ENCODE measurements around the gene SHISA9.
"Not testable (repeated sequence)": the region's sequence is repeated elsewhere in the genome, so short reads cannot be mapped to it uniquely, and the experiment has no call there.

SHISA9 gene

DNA sequence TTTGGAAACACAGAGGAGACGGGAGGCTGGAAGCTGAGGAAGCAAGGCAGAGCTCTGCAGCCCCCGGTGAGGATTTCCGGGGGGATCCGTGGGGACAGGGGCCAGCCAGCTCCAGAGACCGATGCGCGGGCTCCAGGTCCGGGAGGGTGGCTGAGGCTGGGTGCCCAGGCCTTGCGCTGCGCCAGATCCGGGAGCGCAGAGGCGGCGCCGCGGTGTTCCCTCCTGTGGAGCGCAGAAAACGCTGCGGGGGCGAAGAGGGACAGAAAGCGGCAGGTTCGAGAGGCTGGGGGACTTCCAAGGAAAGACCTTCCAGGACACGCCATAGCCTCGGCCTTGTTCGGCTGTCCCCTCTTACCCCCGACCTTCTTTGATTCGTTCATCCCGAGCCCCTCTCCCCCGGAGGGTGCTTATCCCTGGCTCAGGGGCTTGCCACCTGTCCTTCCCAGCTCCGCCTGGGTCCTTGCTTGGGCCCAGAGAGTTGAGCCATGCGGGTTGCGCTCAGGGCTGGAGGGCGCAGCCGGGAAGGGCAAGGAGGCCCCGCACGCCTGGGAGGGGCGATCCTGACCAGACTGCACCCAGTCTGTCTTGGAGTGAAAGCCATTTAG lies 697 bp upstream of the SHISA9 start:
- no peak for DNase-seq

DNA sequence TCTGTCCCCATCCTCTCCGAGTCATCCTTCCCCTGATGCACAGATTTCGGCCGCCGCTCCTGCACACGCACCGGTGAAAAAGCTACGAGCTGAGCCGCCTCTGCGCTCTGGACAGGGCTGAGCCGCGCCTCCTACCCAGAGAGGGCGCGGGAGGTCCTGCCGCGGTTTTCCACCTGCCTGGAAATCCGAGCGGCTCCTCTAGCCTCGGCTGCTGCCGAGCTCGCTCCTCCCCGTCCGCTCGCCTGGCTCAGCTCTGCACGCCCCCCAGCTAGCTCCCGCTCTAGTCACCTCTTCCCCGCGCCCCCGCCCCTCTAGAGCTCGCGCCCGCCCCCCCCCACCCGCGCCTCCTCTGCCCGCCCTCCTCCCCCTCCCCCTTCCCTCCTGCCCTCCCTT lies 198 bp upstream of the SHISA9 start:
- peak; percentile 78 for DNase-seq

DNA sequence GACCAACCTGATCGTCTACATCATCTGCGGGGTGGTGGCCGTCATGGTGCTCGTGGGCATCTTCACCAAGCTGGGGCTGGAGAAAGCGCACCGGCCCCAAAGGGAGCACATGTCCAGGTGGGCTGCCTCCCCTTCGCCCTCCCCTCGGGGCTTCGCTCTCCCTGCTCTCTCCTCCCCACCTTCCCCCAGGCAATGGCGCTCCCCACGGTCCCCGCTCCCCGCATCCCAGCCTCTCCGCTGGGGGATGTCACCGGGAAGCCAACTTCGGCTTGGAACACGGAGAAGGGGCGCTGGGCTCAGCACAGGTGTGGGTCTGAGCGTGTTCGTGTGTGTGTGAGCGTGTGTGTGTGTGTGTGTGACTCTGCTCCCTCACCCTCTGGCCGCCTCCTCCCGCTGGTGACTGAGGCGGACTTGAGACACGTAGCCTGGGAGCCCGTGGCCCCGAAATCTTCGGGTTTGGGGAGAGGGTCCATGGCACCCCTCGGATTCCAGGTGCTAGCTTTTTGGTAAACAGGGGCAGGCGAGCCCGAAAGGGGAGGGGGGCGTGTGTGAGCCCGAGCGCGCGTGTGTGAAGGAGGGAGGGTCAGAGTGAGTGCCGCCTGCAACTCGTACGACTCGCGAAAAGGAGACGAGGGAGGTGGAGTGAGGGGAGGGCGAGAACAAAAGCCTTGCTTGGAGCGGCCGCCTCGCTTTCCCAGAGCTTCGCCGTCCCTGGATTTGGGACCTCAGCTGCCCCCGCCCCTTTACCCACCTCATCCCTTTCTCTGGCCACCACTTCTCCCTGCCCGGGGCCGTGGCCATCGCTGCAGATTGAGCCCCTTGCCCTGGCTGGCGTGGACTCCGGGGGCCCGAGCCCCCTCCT lies 1.3 kb downstream of the SHISA9 start:
- DNase-seq: peak; percentile 80

DNA sequence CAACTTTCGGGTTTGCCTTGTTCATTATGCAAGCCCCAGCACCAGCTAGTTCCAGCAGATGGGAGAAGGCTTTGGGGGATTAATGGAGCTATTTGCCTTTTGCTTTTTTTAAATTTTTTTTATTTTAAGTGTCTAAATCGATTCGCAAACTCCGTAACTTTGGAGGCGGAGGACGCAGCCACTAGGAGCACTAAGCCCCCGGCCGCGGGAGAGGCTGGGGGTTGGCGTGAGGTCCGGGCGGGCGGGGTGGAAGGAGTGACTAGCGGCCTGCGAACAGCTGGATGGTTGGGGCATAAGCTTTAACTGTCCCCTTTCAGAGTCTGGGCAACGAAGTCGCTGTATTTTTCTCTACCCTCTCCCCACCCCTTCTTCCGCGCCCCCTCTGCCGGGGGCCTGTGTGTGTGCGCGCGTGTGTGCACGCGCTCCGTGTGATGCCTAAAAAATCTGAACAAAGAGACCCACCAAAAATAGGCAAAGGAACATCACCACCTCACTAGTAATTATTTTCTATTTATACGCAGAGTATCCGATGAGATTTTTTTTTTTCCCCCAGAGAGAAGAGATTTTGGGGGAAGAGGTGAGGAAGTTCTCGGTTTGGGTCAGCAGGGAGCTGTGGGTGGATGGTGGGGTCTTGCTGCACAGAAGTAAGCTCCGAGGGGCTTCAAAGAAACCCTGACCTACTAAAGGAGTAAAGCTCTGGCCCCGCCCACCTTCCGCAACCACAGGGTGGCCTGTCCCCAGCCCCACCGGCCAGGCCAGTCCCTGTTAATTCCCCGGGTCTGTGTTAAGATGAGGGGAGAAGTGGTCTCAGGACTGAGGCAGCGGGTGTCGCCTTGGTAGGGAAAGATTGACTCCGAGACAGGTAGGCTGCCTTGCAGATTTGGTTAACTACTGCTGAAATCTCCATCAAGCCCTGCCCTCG lies 2.3 kb downstream of the SHISA9 start:
- peak; percentile 62 for DNase-seq

- DNase-seq: no peak
Measured at GRCh38 chr16:12904329-12904671, 2.9 kb downstream of the SHISA9 start.

- peak; percentile 26 for DNase-seq
Measured at GRCh38 chr16:12906271-12906670, 4.9 kb downstream of the SHISA9 start.

DNA sequence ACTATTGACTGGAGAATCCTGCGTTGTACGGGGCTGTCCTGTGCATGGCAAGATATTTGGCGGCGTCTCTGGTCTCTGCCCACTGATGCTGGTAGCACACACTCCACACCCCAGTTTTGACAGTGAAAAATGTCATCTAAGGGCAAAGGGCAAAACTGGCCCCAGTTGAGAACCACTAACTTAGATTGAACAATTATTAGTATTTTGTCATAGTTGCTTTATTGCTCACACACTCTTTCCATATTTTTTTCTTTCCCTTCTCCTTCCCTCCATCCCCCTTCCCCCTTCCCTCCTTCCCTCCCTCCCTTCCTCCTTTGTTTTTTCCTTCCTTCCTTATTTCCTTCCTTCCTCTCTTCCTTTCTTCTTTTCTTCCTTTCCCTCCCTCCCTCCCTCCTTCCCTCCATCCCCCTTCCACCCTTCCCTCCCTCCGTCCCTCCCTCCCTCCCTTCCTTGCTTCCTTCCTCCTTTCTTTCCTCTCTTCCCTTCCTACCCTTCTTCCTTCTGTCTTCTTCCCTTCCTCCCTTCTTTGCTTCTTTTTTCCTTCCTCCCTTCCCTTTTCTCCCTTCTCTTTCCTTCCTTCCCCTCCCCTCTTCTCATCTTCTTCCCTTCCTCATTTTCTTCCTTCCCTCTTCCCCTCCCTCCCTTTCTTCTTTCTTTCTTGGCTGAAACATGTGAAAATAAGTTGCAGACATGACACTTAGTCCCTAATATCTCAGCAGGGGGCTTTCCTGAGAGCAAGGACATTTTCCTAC lies 5.5 kb downstream of the SHISA9 start:
- no peak for DNase-seq

DNA sequence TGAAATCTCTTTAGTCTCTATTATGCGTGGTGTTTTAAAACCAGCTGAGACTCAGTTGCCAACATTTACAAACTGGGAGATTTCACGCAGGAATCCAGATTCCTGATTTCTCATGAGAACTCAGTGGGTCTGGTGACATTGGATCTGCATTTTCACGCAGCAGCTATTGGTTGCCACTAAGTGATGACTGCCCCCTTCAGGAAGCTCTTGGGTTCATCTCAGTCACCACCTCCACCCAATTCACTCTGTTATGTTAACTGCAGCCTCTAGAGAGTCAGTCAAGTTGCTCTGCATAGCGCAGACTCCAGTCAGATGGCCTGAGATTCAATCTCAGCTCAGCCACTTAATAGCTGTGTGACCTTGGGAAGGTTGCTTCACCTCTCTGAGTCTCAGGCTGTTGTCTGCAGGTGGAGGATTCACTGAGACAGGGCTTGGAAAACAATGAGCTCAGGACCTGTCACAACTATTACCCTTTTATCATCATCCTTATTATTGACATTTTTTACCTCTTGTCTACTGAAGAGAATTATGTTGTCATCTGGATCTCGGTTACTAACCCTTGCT lies 6.4 kb downstream of the SHISA9 start:
- DNase-seq: no peak

DNA sequence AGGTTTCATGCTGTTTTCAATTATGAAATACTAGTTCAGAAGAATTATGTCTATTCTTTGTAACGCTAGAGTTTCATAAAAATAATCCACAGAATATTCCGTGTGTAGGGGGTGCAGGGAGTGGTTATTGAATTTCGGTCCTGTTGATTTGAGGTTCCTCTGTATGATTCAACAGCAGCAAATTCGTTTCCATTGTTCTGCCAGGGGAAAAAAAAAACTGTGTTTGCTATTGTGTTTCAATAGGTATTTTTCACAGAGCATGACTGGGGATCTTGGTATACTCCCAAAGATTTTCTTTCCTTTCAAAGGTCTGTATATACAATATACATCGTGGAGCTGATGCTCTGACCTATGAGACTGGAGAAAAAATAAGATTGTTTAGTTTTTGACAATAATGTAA lies 15.8 kb downstream of the SHISA9 start:
- DNase-seq: no peak

- DNase-seq: no peak
Measured at GRCh38 chr16:12917653-12918052, 16.3 kb downstream of the SHISA9 start.

GRCh38 chr16:12920739-12921138 lies 19.3 kb downstream of the SHISA9 start:
- no peak for DNase-seq

- not testable (repeated sequence) for DNase-seq
Measured at GRCh38 chr16:12923640-12924039, 22.2 kb downstream of the SHISA9 start.

GRCh38 chr16:12925026-12925800 lies 23.8 kb downstream of the SHISA9 start:
- DNase-seq: no peak

DNA sequence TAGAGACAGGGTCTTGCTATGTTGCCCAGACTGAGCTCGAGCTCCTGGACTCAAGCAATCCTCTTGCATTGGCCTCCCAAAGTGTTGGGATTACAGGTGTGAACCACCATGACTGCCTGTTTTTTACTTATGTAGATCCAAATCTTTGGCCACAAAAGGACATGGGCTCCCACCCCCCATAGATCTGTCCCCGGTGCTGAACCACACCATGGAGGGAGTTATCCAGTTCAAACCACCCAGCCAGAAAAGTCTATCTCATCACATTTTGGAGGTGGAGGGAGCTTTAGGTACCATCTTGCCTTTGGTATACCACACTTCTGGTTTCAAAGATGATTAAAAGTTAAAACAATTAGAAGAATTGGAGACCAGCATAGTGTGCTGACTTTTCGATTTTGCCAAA lies 26.2 kb downstream of the SHISA9 start:
- no peak for DNase-seq

- no peak for DNase-seq
Measured at GRCh38 chr16:12930881-12931280, 29.5 kb downstream of the SHISA9 start.

- no peak for DNase-seq
Measured at GRCh38 chr16:12936391-12936790, 35.0 kb downstream of the SHISA9 start.

GRCh38 chr16:12941896-12942295 lies 40.5 kb downstream of the SHISA9 start:
- no peak for DNase-seq

DNA sequence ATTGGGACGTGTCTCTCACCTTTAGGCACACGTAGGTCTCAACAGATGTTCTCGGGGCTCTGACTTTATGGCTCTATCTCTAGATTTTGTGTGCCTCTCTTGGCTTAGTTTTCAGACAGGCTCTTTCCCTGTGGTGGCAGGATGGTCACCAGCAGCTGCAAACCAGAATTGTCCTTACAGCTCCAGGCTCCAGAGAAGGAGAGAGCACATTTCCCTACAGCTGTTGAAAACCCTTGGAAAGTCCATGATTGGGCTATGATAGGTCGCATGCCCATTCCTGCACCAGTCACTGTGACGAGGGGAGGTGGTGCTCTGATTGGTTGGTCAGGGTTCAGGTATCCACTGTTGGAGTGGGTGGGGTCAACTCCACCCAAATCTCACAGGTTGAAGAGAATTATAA lies 41.5 kb downstream of the SHISA9 start:
- no peak for DNase-seq

GRCh38 chr16:12944300-12944699 lies 42.9 kb downstream of the SHISA9 start:
- no peak for DNase-seq

- DNase-seq: no peak
Measured at GRCh38 chr16:12951392-12951791, 50.0 kb downstream of the SHISA9 start.

DNA sequence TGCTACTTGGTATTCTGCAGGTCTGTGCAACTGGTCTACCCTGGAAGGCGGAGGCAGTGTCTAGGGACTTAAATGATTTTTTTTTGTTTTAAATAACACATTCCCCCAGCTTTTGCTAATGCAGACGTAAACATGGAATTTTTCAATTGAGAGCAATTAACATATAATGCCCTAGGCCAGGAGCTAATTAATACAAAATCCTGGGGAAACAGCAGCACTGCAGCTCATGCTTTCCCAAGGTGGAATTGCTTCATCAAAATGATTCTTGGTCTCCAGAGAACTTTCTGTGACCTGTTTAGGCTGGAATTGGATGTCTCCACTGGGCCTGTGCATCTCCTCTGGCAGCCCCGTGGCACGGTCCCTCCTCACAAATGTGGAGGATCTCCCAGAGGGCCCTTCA lies 50.6 kb downstream of the SHISA9 start:
- no peak for DNase-seq

DNA sequence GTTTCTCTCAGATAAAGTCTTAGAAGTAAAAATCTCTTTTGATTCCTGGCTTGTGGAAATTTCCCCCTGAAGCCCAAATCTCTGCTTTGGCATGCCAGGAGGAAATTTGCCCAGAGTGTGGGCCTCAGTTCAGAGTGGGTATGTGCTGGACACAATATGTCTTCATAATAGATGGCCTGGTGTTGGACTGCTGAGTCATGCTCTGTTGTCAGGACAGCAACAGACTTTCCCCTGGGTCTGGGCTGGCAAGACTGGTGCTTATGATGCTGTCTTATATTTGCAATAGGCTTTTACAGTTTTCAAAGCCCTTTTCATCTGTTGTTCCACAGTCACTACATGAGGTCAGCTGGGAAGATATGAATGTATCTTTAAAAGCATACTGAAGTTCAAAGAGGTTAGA lies 57.0 kb downstream of the SHISA9 start:
- DNase-seq: no peak

All from retina (tissue), 1 donor.